HEK293T (cell line): ENCODE data around the gene PTPRG.

Experiments used
- ARNT ChIP-seq: fragments of 450-650 bp; IDR thresholded peaks from 2 replicates; pipeline ENCODE4 v1.6.1; 2017; ENCODE audit warnings: mild to moderate bottlenecking
- BHLHE40 ChIP-seq: fragments of 450-650 bp; IDR thresholded peaks from 2 replicates; pipeline ENCODE4 v1.6.1; 2016; ENCODE audit warnings: mild to moderate bottlenecking, moderate library complexity, borderline replicate concordance
- ELF4 ChIP-seq: fragments of 450-650 bp; IDR thresholded peaks from 2 replicates; pipeline ENCODE4 v1.6.1; 2017; ENCODE audit warnings: antibody characterized with exemption
- FOXK2 ChIP-seq: fragments of 450-650 bp; IDR thresholded peaks from 2 replicates; pipeline ENCODE4 v1.6.1; 2016; ENCODE audit warnings: mild to moderate bottlenecking
- FOXM1 ChIP-seq: fragments of 450-650 bp; IDR thresholded peaks from 2 replicates; pipeline ENCODE4 v1.6.1; 2017; ENCODE audit warnings: mild to moderate bottlenecking, borderline replicate concordance
- L3MBTL2 ChIP-seq: fragments of 450-650 bp; conservative IDR thresholded peaks from 2 replicates; pipeline ENCODE4 v1.6.1; 2016; ENCODE audit warnings: mild to moderate bottlenecking
- LEF1 ChIP-seq: fragments of 450-650 bp; IDR thresholded peaks from 2 replicates; pipeline ENCODE4 v1.6.1; 2017; ENCODE audit warnings: mild to moderate bottlenecking, borderline replicate concordance
- NFRKB ChIP-seq: fragments of 450-650 bp; IDR thresholded peaks from 2 replicates; pipeline ENCODE4 v1.6.1; 2016; ENCODE audit warnings: mild to moderate bottlenecking, moderate library complexity
- PKNOX1 ChIP-seq: fragments of 450-650 bp; IDR thresholded peaks from 2 replicates; pipeline ENCODE4 v1.6.1; 2016
- SP1 ChIP-seq: fragments of 450-650 bp; IDR thresholded peaks from 2 replicates; pipeline ENCODE4 v1.6.1; 2017
- SUZ12 ChIP-seq: fragments of 450-650 bp; IDR thresholded peaks from 2 replicates; pipeline ENCODE4 v1.6.1; 2016; ENCODE audit warnings: mild to moderate bottlenecking
- TARDBP ChIP-seq: fragments of 450-650 bp; IDR thresholded peaks from 2 replicates; pipeline ENCODE4 v1.6.1; 2016

DNA sequence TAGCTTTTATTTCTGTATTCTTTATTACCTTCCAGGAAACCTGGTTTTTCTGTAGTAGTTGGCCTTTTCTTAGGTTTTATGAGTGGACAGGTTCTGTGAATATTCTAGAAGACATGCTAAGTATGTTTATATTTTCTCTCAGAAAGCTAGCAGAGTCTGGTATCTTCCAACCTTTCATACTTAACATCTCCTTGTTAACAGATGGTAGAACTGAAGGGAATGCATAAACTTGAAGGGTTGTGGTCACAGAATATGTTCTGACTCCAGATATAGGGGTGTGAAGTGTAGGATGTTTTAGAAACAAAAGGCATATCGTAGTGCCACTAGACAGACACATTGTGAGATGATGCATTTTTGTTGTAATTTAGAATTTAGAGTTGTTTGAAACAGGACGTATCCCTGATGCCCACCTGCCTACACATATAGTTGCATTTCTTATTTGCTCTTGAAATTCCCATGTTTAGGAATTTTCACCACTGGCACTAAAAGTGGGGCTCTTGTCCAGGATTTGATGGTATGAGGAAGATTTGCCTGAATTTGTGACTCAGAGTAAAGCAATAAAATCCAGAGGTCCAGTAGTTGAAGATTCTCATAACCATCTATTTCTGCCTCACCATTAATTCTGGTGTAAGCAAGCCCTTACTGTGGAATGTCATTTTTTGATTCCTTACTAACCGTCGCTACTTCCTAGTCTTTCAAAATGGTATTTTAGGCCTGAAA is 537.4 kb downstream of the PTPRG start:
- no peak for TF ChIP-seq SUZ12
- TF ChIP-seq L3MBTL2, result no peak
- TF ChIP-seq TARDBP, result no peak
- no peak for TF ChIP-seq SP1
- TF ChIP-seq LEF1, result no peak
- no peak for TF ChIP-seq FOXK2
- no peak for TF ChIP-seq BHLHE40
- TF ChIP-seq ELF4, result no peak
- no peak for TF ChIP-seq PKNOX1
- TF ChIP-seq ARNT, result no peak
- TF ChIP-seq FOXM1, result no peak
- no peak for TF ChIP-seq NFRKB
